ENCODE results near the gene SIAH1.
"Not testable (repeated sequence)": the region's sequence is repeated elsewhere in the genome, so short reads cannot be mapped to it uniquely, and the experiment has no call there.

SIAH1 gene

GRCh38 chr16:48385253-48386150 is at the start of gene SIAH1:
Gene SIAH1 (minus strand): TSS chr16:48385413. CDS start chr16:48362428, 22,985 bp downstream.
- peak; percentile 83 for DNase-seq (ENCODE audit: low read depth)

GRCh38 chr16:48434653-48435317 is 49.6 kb upstream of the SIAH1 start:
- DNase-seq (ENCODE audit: low read depth): no peak

- no peak for DNase-seq (ENCODE audit: low read depth)
Observed at GRCh38 chr16:48433850-48434530, 48.8 kb upstream of the SIAH1 start.

GRCh38 chr16:48433116-48433849 is 48.1 kb upstream of the SIAH1 start:
- DNase-seq (ENCODE audit: low read depth): no peak

- no peak for DNase-seq (ENCODE audit: low read depth)
Observed at GRCh38 chr16:48432136-48432535, 46.9 kb upstream of the SIAH1 start.

GRCh38 chr16:48430890-48431289 is 45.7 kb upstream of the SIAH1 start:
- no peak for DNase-seq (ENCODE audit: low read depth)

GRCh38 chr16:48426244-48427141 is 41.3 kb upstream of the SIAH1 start:
- no peak for DNase-seq (ENCODE audit: low read depth)

GRCh38 chr16:48422537-48422936 is 37.3 kb upstream of the SIAH1 start:
- no peak for DNase-seq (ENCODE audit: low read depth)

GRCh38 chr16:48421741-48422140 is 36.5 kb upstream of the SIAH1 start:
- DNase-seq (ENCODE audit: low read depth): no peak

- DNase-seq (ENCODE audit: low read depth): no peak
Observed at GRCh38 chr16:48420437-48420836, 35.2 kb upstream of the SIAH1 start.

GRCh38 chr16:48416617-48417016 is 31.4 kb upstream of the SIAH1 start:
- DNase-seq (ENCODE audit: low read depth): not testable (repeated sequence)

GRCh38 chr16:48413272-48413671 is 28.1 kb upstream of the SIAH1 start:
- DNase-seq (ENCODE audit: low read depth): no peak

GRCh38 chr16:48409839-48410632 is 24.8 kb upstream of the SIAH1 start:
- DNase-seq (ENCODE audit: low read depth): no peak

- DNase-seq (ENCODE audit: low read depth): no peak
Observed at GRCh38 chr16:48408688-48409087, 23.5 kb upstream of the SIAH1 start.

GRCh38 chr16:48405907-48406306 is 20.7 kb upstream of the SIAH1 start:
- DNase-seq (ENCODE audit: low read depth): no peak

- no peak for DNase-seq (ENCODE audit: low read depth)
Observed at GRCh38 chr16:48405153-48405552, 19.9 kb upstream of the SIAH1 start.

- DNase-seq (ENCODE audit: low read depth): not testable (repeated sequence)
Observed at GRCh38 chr16:48402547-48402946, 17.3 kb upstream of the SIAH1 start.

- DNase-seq (ENCODE audit: low read depth): no peak
Observed at GRCh38 chr16:48395375-48395774, 10.2 kb upstream of the SIAH1 start.

- no peak for DNase-seq (ENCODE audit: low read depth)
Observed at GRCh38 chr16:48394355-48394703, 9.1 kb upstream of the SIAH1 start.

Data from stimulated activated CD4-positive, alpha-beta T cell treated with anti-CD3 and anti-CD28 coated beads, Interleukin-2, amount 100 ng/mL, for 4 hours (primary cell).